HepG2 (cell line): ENCODE data around the gene LYZL1. TPM values are rescaled to one million over a fixed set of nuclear protein-coding genes. Genes with fewer than 3 reads are reported as not detected.
A peak's percentile ranks its signal among the peaks of the same experiment; 100 is the strongest.

ENCODE experiments used
- ATAC-seq: fragments of 200-7000 bp; cut with Tn5 transposase; 3 replicates; pipeline ENCODE4 v1.9.1; 2020; ENCODE audit warnings: mild to moderate bottlenecking, moderate library complexity
- BruUV-seq: library from RNA; stranded (reverse); fragments of 400-500 nt; replicated peaks from 2 replicates; lab custom pipeline; 2021; lab: Mats Ljungman, UMichigan
- CTCF ChIA-PET: fragments of 300-600 bp; formaldehyde crosslinking; extraction: SDS; loops from one replicate; lab custom pipeline; 2021; ENCODE audit warnings: low total read pairs, inconsistent platforms, low intra/inter-chr PET ratio; lab: Yijun Ruan, JAX
- POLR2A ChIA-PET: fragments of 350-600 bp; sonication (Branson Sonifier 250); formaldehyde crosslinking; loops from one replicate; lab custom pipeline; 2020; ENCODE audit warnings: antibody characterized with exemption, inconsistent platforms; lab: Yijun Ruan, JAX
- DNase-seq: peaks from one replicate; pipeline ENCODE4 v3.0.0-alpha.2; 2015; ENCODE audit warnings: low spot score
- FAIRE-seq: peaks from 3 replicates; lab custom pipeline; 2011; peaks lifted over from hg19 to GRCh38; lab: Jason Lieb, UNC
- H2AFZ ChIP-seq: one replicate; pipeline ENCODE4 v1.6.1; 2011; ENCODE audit warnings: low read length, inconsistent platforms
- H3K27ac ChIP-seq: fragments of 300-600 bp; 3 replicates; pipeline ENCODE4 v1.8.0; 2011; ENCODE audit warnings: mixed run types, mild to moderate bottlenecking, mixed read lengths, low read length, inconsistent platforms; ENCODE audit not compliant: insufficient read depth; ENCODE audit errors: extremely low read length
- H3K27me3 ChIP-seq, 2 experiments: fragments of 200-600 bp in 1 of 2; 2 replicates in 1 of 2; 3 replicates in 1 of 2; pipeline versions ENCODE4 v1.6.0 to v1.8.0; 2011; ENCODE audit warnings: low read length in 2 of 2, mild to moderate bottlenecking in 2 of 2, moderate library complexity in 2 of 2, inconsistent platforms in 1 of 2; ENCODE audit not compliant: insufficient read depth in 2 of 2, control insufficient read depth in 1 of 2
- H3K36me3 ChIP-seq, 2 experiments: fragments of 200-600 bp in 1 of 2; replicated peaks in 1 of 2; 2 replicates in 1 of 2; 3 replicates in 1 of 2; pipeline versions ENCODE4 v1.5.1 to v1.8.0; 2011; ENCODE audit warnings: low read length in 2 of 2, inconsistent platforms in 1 of 2; ENCODE audit not compliant: insufficient read depth in 2 of 2, control insufficient read depth in 1 of 2
- H3K4me1 ChIP-seq: 2 replicates; pipeline ENCODE4 v1.5.1; 2012; ENCODE audit warnings: low read length, inconsistent platforms; ENCODE audit not compliant: insufficient read depth
- H3K4me2 ChIP-seq: 2 replicates; pipeline ENCODE4 v1.6.0; 2011; ENCODE audit warnings: low read depth, low read length, inconsistent platforms
- H3K4me3 ChIP-seq, 3 experiments: fragments of 200-600 bp in 1 of 3; sonication (generic), shearing (Covaris generic) in 1 of 3; replicated peaks in 1 of 3; 2 replicates each; pipeline ENCODE4 v1.5.1; 2011 to 2016; ENCODE audit warnings: low read length in 3 of 3, inconsistent platforms in 2 of 3, low read depth in 2 of 3, mild to moderate bottlenecking in 2 of 3, control low read depth in 1 of 3, mixed read lengths in 1 of 3; ENCODE audit not compliant: insufficient read depth in 1 of 3
- H3K79me2 ChIP-seq: one replicate; pipeline ENCODE4 v1.6.1; 2011; ENCODE audit warnings: low read length, inconsistent platforms; ENCODE audit not compliant: insufficient read depth
- H3K9ac ChIP-seq: 2 replicates; pipeline ENCODE4 v1.6.0; 2011; ENCODE audit warnings: mild to moderate bottlenecking, low read depth, low read length, inconsistent platforms; ENCODE audit not compliant: insufficient read depth
- H3K9me3 ChIP-seq: 2 replicates; pipeline ENCODE4 v1.5.1; 2012; ENCODE audit warnings: mild to moderate bottlenecking, low read length
- H4K20me1 ChIP-seq: 2 replicates; pipeline ENCODE4 v1.6.0; 2011; ENCODE audit warnings: inconsistent platforms, mild to moderate bottlenecking, low read length, moderate library complexity; ENCODE audit not compliant: insufficient read depth
- HNRNPLL ChIP-seq: fragments of 200-400 bp; formaldehyde crosslinking; IDR thresholded peaks from 2 replicates; pipeline ENCODE4 v1.6.1; 2017; ENCODE audit warnings: mild to moderate bottlenecking, low read depth, low read length; ENCODE audit not compliant: poor library complexity, severe bottlenecking
- MAFF ChIP-seq: IDR thresholded peaks from 2 replicates; pipeline ENCODE4 v1.6.1; 2011; ENCODE audit warnings: low read depth, low read length, improper control_type of control experiment
- MAFK ChIP-seq, 2 experiments: IDR thresholded peaks in 1 of 2; conservative IDR thresholded peaks in 1 of 2; 2 replicates each; pipeline ENCODE4 v1.6.1; 2011; ENCODE audit warnings: improper control_type of control experiment in 2 of 2, low read length in 2 of 2
- TOPORS ChIP-seq: sonication (generic); formaldehyde crosslinking; IDR thresholded peaks from 2 replicates; pipeline ENCODE4 v1.8.0; 2023; ENCODE audit warnings: mild to moderate bottlenecking, missing genetic modification reagents
- ZNF230 ChIP-seq: sonication (generic); formaldehyde crosslinking; IDR thresholded peaks from 2 replicates; pipeline ENCODE4 v1.4.0; 2020; ENCODE audit warnings: mild to moderate bottlenecking, missing genetic modification reagents
- ZNF282 ChIP-seq: fragments of 450-650 bp; IDR thresholded peaks from 2 replicates; pipeline ENCODE4 v1.6.1; 2018; ENCODE audit not compliant: partially characterized antibody
- ZNF317 ChIP-seq: sonication (generic); formaldehyde crosslinking; IDR thresholded peaks from 2 replicates; pipeline ENCODE4 v1.5.0; 2020; ENCODE audit warnings: mild to moderate bottlenecking, missing genetic modification reagents
- ZNF83 ChIP-seq: sonication (generic); formaldehyde crosslinking; IDR thresholded peaks from 2 replicates; pipeline ENCODE4 v1.4.0; 2020; ENCODE audit warnings: missing genetic modification reagents, mild to moderate bottlenecking, borderline replicate concordance
- WGBS: methylation state at CpG from one replicate; pipeline ENCODE4 v1.1.6; 2017; ENCODE audit warnings: low lambda C conversion rate; 5-methylcytosine and 5-hydroxymethylcytosine counted together
- in situ Hi-C: cut with HindIII; loops from 2 replicates; pipeline ENCODE4 v1.10.0; 2017; ENCODE audit warnings: low pct_unique_long_range_greater_than_20kb; ENCODE audit not compliant: extremely low pct_ligation_motif_present
- intact Hi-C: fragments of 100-400 bp; cut with micrococcal nuclease; formaldehyde crosslinking; loops from one replicate; pipeline ENCODE4 v1.10.0; 2022; ENCODE audit not compliant: unreplicated experiment
- polyA plus RNA-seq, 8 experiments: library from polyadenylated mRNA; depleted of rRNA in 3 of 8; stranded (reverse) in 7 of 8; unstranded in 1 of 8; fragments of >200 nt; fragmentation: Illumina TruSeq in 4 of 8; extraction: Trizol in 4 of 8; gene quantifications; 2 replicates each; pipeline versions ENCODE4 v1.2.1 to v1.2.3, GENCODE V29; 2011 to 2016; ENCODE audit warnings: low read depth in 4 of 8, missing spikeins in 1 of 8, mixed read lengths in 1 of 8; ENCODE audit not compliant: insufficient read depth in 1 of 8
- total RNA-seq, 5 experiments: library from RNA; depleted of rRNA; stranded (reverse); fragments of >200 nt; fragmentation: Illumina TruSeq; extraction: Trizol; gene quantifications; 2 replicates each; pipeline ENCODE4 v1.2.3, GENCODE V29; 2016; ENCODE audit warnings: low read depth in 1 of 5
- TF ChIP-seq, protein P1 (sequence below): sonication (generic); formaldehyde crosslinking; IDR thresholded peaks from 2 replicates; pipeline ENCODE4 v1.4.0; 2020; ENCODE audit warnings: mild to moderate bottlenecking, missing genetic modification reagents
- TF ChIP-seq, protein P2 (sequence below): sonication (generic); formaldehyde crosslinking; IDR thresholded peaks from 2 replicates; pipeline ENCODE4 v1.4.0; 2020; ENCODE audit warnings: missing genetic modification reagents

Gene LYZL1
- total and polyA plus RNA-seq, 2 of the 13 experiments (the other 11 are each of a cell fraction or from before 2014, with no cell fraction given), result not detected

DNA sequence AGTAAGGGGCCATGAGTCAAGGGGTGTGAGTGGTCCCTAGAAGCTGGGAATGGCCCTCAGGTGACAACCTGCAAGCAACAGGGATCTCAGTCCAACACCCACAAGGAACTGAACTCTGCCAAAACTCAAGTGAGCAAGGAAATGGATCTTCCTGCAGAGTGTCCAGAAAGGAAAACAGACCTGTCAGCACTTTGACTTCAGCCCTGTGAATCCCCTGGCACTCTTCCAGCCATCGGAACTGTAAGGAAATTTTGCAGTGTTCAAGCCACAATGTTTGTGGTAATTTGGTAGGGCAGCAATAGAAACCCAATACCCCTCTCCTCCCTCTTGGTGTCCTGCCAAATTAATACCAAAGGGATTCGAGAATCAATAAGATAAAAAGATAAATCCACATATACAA is 6.9 kb downstream of the LYZL1 start:
- FAIRE-seq (no peak), ATAC-seq (no peak), DNase-seq (no peak)
- no TSS peak for BruUV-seq
- H3K4me2 ChIP-seq, result no peak overlapping the region
- POLR2A ChIA-PET, result no interaction called here
- H3K27me3 ChIP-seq, result peaks cover 0 to 9% of the 10 kb centered on the region in 2 experiments; a peak in 2 of 5 replicates
- WGBS, result 23% methylated on average over 2 of the region's 2 CpGs
- H4K20me1 ChIP-seq, result no peaks in the 10 kb centered on the region
- H3K9ac ChIP-seq, result no peak overlapping the region
- intact Hi-C loops (no loop called here), in situ Hi-C loops (no loop called here)
- H3K4me3 ChIP-seq, result no peak overlapping the region
- no peaks in the 10 kb centered on the region for H3K4me1 ChIP-seq
- CTCF ChIA-PET, result no interaction called here
- H3K79me2 ChIP-seq, result no peaks in the 10 kb centered on the region
- H3K9me3 ChIP-seq, result peaks cover 7% of the 10 kb centered on the region; the same call in 1 of the 2 replicates
- TF ChIP-seq ZNF282 (no peak), MAFF (peak; percentile 56), MAFK (conservative IDR thresholded peaks at IDR 0.05 in 1 of 2, IDR thresholded peaks at IDR 0.05 in 1 of 2; ENCODE audit: low read length in 2 of 2) (peak; percentile 64 to 71), ZNF230 (CRISPR knock-in tag) (no peak)
- no peak overlapping the region for H2AFZ ChIP-seq
- no peak overlapping the region for H3K27ac ChIP-seq
- H3K36me3 ChIP-seq, result no peaks in the 10 kb centered on the region

DNA sequence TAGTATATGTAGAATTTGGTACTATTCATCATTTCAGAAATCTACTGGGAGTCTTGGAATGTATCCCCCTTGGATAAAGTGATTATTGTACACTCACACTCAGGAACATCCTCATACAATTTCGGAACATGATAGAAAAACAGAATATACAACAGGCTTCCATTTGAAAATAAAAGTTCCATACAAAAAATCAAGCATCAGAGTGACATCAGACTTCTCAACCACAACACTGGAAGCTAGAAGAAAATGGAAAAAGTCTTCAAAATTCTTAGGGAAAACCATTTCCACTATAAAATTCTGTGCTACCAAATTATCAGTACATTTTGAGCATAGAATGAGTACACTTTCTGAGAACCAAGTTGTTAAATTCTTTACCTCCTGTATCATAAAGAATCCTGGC is 8.8 kb downstream of the LYZL1 start:
- no peaks in the 10 kb centered on the region for H3K79me2 ChIP-seq
- H3K4me2 ChIP-seq, result no peak overlapping the region
- peaks cover 19% of the 10 kb centered on the region for H3K9me3 ChIP-seq
- ATAC-seq (no peak), FAIRE-seq (no peak), DNase-seq (no peak)
- ChIA-PET POLR2A (no interaction called here), CTCF (no interaction called here)
- no peak overlapping the region for H3K27ac ChIP-seq
- no peak overlapping the region for H3K4me3 ChIP-seq
- no peak overlapping the region for H2AFZ ChIP-seq
- 0% methylated on average over 1 of the region's 1 CpG for WGBS
- H3K4me1 ChIP-seq, result no peaks in the 10 kb centered on the region
- TF ChIP-seq, protein P1, sequence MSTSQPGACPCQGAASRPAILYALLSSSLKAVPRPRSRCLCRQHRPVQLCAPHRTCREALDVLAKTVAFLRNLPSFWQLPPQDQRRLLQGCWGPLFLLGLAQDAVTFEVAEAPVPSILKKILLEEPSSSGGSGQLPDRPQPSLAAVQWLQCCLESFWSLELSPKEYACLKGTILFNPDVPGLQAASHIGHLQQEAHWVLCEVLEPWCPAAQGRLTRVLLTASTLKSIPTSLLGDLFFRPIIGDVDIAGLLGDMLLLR, result no peak
- TF ChIP-seq ZNF83 (no peak), HNRNPLL (no peak), ZNF317 (CRISPR knock-in tag) (peak; percentile 92), TOPORS (CRISPR knock-in tag) (no peak)
- TF ChIP-seq, protein P2, sequence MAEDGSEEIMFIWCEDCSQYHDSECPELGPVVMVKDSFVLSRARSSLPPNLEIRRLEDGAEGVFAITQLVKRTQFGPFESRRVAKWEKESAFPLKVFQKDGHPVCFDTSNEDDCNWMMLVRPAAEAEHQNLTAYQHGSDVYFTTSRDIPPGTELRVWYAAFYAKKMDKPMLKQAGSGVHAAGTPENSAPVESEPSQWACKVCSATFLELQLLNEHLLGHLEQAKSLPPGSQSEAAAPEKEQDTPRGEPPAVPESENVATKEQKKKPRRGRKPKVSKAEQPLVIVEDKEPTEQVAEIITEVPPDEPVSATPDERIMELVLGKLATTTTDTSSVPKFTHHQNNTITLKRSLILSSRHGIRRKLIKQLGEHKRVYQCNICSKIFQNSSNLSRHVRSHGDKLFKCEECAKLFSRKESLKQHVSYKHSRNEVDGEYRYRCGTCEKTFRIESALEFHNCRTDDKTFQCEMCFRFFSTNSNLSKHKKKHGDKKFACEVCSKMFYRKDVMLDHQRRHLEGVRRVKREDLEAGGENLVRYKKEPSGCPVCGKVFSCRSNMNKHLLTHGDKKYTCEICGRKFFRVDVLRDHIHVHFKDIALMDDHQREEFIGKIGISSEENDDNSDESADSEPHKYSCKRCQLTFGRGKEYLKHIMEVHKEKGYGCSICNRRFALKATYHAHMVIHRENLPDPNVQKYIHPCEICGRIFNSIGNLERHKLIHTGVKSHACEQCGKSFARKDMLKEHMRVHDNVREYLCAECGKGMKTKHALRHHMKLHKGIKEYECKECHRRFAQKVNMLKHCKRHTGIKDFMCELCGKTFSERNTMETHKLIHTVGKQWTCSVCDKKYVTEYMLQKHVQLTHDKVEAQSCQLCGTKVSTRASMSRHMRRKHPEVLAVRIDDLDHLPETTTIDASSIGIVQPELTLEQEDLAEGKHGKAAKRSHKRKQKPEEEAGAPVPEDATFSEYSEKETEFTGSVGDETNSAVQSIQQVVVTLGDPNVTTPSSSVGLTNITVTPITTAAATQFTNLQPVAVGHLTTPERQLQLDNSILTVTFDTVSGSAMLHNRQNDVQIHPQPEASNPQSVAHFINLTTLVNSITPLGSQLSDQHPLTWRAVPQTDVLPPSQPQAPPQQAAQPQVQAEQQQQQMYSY (CRISPR knock-in tag), result no peak
- in situ Hi-C loops (no loop called here), intact Hi-C loops (no loop called here)
- no TSS peak for BruUV-seq
- H3K36me3 ChIP-seq, result no peaks in the 10 kb centered on the region
- H3K9ac ChIP-seq, result no peak overlapping the region
- no peaks in the 10 kb centered on the region for H4K20me1 ChIP-seq
- H3K27me3 ChIP-seq, result peaks cover 0 to 9% of the 10 kb centered on the region in 2 experiments; a peak in 1 of 5 replicates
